ENCODE results near the gene P2RY10. TPM values are rescaled to one million over a fixed set of nuclear protein-coding genes. Genes with fewer than 3 reads are reported as not detected.

Gene P2RY10
- polyA plus RNA-seq, 1 donor = 1.2 TPM

Other genes starting within 250 kb of the P2RY10 start
- gene LPAR4, start 197.7 kb upstream of the P2RY10 start, polyA plus RNA-seq = 3.6 TPM
- 0.94 TPM for gene GPR174, start 199.3 kb downstream of the P2RY10 start, polyA plus RNA-seq